NCI-H2227 (cell line): ENCODE measurements around the gene COL10A1.

Source experiments
- DNase-seq: peaks from one replicate; lab custom pipeline; 2025; ENCODE audit not compliant: unreplicated experiment; lab: John Stamatoyannopoulos, UW

The COL10A1 gene

DNA sequence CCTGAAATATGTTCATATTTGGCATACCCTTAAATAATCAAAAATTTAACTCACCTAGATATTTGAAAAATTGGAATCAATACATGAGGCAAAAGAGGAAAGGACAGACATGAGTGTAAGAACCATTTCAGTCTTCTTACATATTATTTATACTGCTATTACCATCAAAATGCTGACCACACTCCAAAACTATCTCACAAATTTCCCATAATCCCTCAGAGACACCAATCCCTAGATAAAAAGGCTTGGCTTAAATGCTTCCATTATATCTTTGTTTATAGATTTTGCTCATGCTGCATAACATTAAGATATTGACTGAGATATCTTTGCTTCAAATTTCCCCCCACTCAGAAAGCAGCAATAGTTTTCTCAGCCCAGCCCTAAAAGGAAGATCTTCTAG is 37.0 kb downstream of the COL10A1 start:
- DNase-seq = no peak

DNA sequence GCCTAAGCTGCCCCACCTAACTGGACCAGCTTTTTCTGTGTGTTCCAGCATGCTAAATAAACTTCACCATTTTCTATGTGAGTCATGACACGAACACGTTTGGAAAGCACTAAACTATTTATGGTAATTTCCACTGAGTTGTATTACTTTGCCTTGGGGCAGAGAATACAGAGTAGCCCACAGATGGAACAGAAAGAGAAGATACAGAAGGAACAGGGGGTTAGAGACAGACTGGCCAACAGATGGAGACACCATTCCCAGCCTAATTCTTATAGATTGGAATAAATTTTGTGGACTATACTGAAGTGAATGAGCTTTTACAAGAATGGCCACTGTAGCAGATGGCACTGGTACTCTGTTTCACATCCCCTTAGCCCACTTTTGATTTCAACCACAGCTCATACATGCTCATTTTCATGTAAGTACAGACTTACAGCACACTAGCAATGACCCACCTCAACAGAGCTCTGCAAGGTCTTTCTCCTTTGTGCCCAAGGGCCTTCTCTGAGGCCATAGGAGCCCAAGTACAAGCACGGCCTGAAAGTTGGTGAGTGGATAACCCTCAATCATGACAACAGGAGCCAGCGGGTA is 38.4 kb downstream of the COL10A1 start:
- DNase-seq = no peak

DNA sequence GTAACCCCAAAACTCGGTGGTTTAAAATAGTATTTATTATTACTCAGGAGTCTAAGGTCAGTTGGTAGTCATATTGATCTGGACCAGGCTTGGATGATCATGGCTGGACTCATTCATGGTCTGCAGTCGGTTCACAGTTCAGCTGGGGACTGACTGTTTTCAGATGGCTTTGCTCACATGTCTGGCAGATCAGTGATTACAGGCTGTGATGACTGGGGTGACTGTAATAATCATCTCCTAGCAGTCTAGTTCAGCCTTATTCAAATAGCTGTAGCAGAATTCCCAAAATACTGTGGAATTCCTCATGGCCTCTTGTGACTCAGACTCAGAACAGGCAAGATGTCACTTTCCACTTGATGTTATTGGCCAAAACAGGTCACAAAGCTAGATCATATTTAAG is 41.6 kb downstream of the COL10A1 start:
- no peak for DNase-seq

DNA sequence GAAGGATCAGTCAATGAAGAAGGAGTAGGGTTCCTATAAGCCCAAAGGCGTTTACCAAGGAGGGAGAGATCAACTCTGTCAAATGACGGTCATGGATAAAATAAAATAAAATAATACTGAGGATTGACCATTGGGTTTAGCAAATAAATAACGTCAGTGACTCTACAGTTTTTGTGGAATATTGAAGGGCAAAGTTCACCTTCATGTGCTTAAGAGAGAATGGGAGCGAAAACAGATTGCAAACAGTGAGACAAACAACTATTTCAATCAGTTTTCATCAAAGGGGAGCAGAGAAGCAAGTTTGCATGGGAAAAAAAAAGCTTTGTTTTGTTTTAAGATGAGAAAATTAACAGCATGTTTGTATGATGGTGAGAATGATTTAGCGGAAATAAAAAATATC is 42.9 kb downstream of the COL10A1 start:
- DNase-seq = no peak

DNA sequence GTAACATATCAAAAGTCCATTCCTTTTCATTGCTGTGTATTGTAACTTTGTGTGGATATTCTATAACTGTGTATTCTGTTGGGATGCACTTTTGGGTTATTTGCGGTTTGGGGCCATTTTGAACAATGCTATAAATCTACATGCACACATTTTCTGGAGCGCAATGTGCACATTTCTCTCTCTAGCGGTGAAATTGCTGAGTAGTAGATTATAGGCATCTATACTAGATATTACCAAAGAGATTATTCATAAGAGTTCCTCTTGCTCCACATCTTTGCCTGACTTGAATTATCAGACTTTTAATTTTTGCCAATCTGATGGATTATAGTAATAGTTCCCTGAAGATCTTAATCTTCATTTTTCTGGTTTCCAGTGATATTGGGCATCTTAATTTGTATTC is 47.0 kb downstream of the COL10A1 start:
- DNase-seq = no peak

DNA sequence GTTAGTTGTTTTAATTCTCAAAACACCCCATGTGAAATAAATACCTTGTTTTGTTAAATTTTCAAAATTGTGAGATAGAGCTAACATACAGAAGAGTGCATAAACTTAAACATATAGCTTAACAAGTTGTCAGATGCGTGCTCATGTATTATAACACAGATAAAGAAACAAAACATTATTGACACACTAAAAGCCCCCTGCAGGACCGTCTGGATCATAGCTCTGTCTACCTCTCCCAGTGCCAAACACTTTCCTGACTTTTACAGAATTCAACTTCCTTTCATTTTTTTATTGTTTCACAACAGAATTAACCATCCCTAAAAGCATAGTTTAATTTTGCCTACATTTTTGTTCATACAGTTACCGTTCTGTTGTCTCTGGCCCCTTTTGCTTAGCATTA is 47.4 kb downstream of the COL10A1 start:
- DNase-seq = no peak

DNA sequence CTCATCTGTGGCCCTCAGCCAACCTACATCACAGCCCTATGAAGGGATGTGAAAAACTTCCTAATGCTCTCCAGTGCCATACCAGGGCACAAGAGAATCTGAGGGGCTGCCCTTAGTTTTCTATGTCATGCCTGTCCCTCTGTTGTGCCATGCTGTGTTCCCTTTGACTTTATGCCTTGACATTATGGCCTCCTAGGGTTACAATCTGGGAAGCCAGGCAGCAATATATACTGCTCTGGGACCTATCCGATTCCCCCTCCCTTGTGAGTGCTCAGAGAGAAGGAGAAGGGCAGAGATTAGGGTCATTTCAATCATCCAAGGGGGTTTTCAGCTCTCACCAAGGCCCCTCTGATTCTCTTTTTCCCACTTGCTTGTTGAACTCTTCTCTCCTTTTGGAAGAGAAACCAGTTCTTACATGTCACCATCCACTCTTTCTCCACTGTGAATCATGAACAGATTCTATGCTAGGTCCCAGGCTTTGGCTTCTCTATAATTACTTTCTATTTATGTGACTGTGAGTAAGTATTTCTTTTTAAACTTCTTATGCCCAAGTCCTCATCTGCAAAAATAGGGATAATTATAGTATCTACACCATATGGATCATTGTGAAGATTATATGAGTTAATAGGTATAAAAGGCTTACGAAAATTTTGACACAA is 51.1 kb downstream of the COL10A1 start:
- no peak for DNase-seq

DNA sequence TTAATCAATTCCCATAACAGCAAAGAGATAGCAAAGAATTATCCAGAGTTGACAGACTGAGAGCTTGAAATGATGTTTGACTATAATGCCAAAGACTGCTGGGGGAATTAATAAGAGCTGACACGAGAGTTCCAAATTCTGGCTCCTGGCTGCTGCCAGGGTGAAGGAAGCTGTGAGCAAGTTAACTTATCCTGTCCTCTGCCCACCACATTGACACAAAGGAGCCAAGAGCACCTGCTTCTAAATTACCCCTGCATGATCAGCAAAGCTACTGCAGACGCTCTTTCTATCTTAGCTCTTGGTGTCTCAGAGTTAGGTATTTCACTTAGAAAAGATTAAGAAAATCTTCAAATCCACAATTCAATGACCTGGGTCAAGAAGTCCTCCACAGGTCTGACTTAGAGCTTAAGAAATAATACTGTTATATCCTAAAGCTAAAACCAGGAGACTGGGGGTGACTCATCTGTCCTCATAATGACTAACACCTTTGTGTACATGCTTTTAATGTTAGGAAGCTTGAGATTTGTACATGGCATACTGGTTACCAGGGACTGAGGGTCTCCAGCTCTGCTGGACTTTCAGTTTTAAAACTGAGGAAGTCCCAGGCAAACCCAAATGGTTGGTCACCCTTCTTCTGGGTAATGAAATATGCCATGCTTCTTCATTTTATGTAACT is 52.0 kb downstream of the COL10A1 start:
- DNase-seq = no peak

DNA sequence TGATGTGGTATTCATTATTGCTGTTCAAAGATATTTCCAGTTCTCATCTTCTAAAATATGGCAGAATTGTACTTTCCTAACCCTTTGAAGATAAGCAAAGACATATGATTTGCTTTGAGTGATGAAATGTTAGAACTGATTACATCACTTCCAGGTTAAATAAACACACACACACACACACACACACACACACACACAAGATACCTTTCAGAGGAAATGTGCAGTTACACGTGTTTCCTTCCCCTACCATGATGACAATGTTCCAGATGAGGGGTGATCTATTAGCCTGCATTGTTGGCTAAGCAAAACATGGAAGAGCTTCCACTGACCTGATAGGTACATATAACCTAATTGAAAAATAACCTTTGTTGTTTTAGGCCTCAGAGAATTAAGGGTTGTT is 53.6 kb downstream of the COL10A1 start:
- DNase-seq = no peak

DNA sequence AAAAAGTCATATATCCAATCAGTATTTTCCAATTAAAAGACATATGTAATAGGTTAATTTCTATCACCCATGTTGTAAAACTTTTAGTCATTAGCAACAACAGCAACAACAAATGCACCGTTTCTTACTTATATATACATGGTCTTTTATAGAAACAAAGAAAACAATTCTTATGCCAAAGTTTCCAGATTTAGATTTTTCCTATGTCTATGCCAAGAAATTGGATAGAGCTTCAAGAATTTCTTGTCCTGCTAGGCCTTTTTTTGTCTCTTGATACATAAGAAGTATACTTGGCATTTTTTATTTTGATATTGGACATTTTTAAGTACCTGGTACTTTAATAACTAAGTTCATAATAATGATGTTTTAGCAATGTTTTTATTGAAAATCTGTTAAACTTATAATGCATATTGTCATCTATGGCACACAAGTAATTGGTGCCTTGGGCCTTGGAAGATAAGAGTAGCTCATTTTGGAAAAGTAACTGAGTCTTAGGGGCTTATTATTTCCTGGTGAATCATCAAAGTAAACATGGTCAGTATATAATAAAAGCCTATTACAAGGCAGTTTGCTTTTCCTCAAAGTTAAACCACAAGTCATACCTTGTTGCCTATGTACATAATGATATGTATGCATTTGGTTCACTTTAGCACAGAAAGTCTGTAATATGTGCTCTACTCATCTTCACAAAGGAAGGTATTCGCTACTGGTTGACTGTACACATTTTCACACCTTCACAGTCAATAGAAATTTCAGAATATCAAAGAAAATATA is 55.1 kb downstream of the COL10A1 start:
- no peak for DNase-seq

DNA sequence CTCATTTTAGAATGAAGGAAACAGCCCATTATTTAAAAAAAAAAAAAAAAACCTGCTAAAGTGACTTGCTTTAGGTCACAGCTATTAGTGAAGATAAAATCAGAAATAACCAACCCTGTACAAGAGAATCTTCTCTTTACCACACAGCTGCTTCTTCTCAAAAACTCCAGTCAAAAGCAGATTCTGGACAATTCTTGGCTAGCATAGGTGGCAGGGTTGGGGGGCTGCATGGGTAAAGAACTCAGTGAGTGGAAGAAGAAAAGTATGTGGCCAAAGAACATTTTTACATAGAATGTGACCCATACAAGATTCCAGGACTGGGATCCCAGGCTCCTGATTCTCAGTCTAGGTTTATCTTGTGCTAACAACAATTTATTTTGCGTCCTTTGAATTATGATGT is 55.8 kb downstream of the COL10A1 start:
- no peak for DNase-seq
